Measurements from ENCODE around the gene EYS. TPM values are rescaled to one million over a fixed set of nuclear protein-coding genes. Genes with fewer than 3 reads are reported as not detected.

EYS gene
- total and polyA plus RNA-seq, 2 of the 8 experiments (the other 6 are each of a cell fraction or from before 2014, with no cell fraction given), result 0.05 to 0.13 TPM

GRCh38 chr6:65221153-65221552 lies 485.9 kb downstream of the EYS start:
- Histone ChIP-seq H3K36me3 (ENCODE audit: control insufficient read depth in 2 of 4, insufficient read depth in 4 of 4, low read length in 3 of 4) (no peaks in the 10 kb centered on the region; a peak in 1 of 8 replicates), H3K27me3 (replicated peaks in 1 of 4; ENCODE audit: control insufficient read depth in 3 of 4, extremely low read depth in 1 of 4, insufficient read depth in 3 of 4, low read length in 3 of 4) (no peaks in the 10 kb centered on the region), H2BK5ac (ENCODE audit: low read depth, low read length) (no peak overlapping the region), H3K4me3 (ENCODE audit: extremely low read depth in 1 of 4, insufficient read depth in 2 of 4, low read depth in 3 of 4, low read length in 4 of 4) (no peak overlapping the region), H2AFZ (ENCODE audit: low read length) (no peak overlapping the region), H3K9me3 (ENCODE audit: insufficient read depth in 2 of 2, low read depth in 1 of 2, low read length in 1 of 2) (peaks cover 12 to 13% of the 10 kb centered on the region in 2 experiments; a peak in 3 of 4 replicates), H3K79me2 (ENCODE audit: control insufficient read depth in 1 of 2, insufficient read depth in 2 of 2, low read length in 2 of 2) (no peaks in the 10 kb centered on the region), H3K56ac (replicated peaks; ENCODE audit: insufficient read length, low read depth, low read length) (no peak overlapping the region), H4K91ac (replicated peaks; ENCODE audit: insufficient read length, low read length) (no peak overlapping the region), H2AK5ac (ENCODE audit: low read depth, low read length) (no peak overlapping the region), H3K23me2 (ENCODE audit: low read depth, low read length) (no peaks in the 10 kb centered on the region), H4K20me1 (replicated peaks in 1 of 2; ENCODE audit: control insufficient read depth in 1 of 2, insufficient read depth in 2 of 2, low read length in 2 of 2) (no peaks in the 10 kb centered on the region), H3K9ac (replicated peaks in 1 of 4; ENCODE audit: extremely low read depth in 1 of 4, low read depth in 3 of 4, low read length in 3 of 4) (no peak overlapping the region), H4K8ac (ENCODE audit: extremely low read depth, insufficient read depth, low read length) (no peak overlapping the region), H2BK20ac (ENCODE audit: low read length) (no peak overlapping the region), H3K14ac (ENCODE audit: insufficient read length) (no peak overlapping the region), H3K4me2 (ENCODE audit: insufficient read depth in 1 of 2, low read depth in 2 of 2, low read length in 2 of 2) (no peak overlapping the region), H2BK15ac (ENCODE audit: low read length) (no peak overlapping the region), H3K18ac (ENCODE audit: extremely low read depth, low read length) (no peak overlapping the region), H2BK120ac (replicated peaks; ENCODE audit: low read depth, low read length) (no peak overlapping the region), H2BK12ac (ENCODE audit: low read depth, low read length) (no peak overlapping the region), H4K5ac (ENCODE audit: insufficient read length, low read depth, low read length) (no peak overlapping the region), H3K27ac (ENCODE audit: low read depth, low read length) (no peak overlapping the region), H3K79me1 (ENCODE audit: low read depth, low read length) (no peaks in the 10 kb centered on the region), H3K23ac (ENCODE audit: insufficient read length) (no peak overlapping the region), H3K4ac (replicated peaks; ENCODE audit: insufficient read length, low read depth, low read length) (no peak overlapping the region), H3K4me1 (replicated peaks in 1 of 4; ENCODE audit: control insufficient read depth in 3 of 4, insufficient read depth in 4 of 4, low read length in 3 of 4) (no peaks in the 10 kb centered on the region)
- ChIA-PET CTCF (ENCODE audit: partially characterized antibody) (no interaction called here), POLR2A (ENCODE audit: partially characterized antibody) (no interaction called here)
- DNase-seq (ENCODE audit: low read depth in 1 of 2, low spot score in 2 of 2) (no peak), FAIRE-seq (no peak)
- TF ChIP-seq BACH1 (IDR thresholded peaks at IDR 0.05; ENCODE audit: low read length), result no peak
- TF ChIP-seq PHF8 (conservative IDR thresholded peaks at IDR 0.05; ENCODE audit: low read depth, low read length), result no peak
- no peak for TF ChIP-seq HDAC6 (IDR thresholded peaks at IDR 0.05; ENCODE audit: low read depth, low read length)
- TF ChIP-seq CEBPB (IDR thresholded peaks at IDR 0.05; ENCODE audit: low read depth, low read length), result no peak
- TF ChIP-seq, protein P1, sequence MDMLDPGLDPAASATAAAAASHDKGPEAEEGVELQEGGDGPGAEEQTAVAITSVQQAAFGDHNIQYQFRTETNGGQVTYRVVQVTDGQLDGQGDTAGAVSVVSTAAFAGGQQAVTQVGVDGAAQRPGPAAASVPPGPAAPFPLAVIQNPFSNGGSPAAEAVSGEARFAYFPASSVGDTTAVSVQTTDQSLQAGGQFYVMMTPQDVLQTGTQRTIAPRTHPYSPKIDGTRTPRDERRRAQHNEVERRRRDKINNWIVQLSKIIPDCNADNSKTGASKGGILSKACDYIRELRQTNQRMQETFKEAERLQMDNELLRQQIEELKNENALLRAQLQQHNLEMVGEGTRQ (IDR thresholded peaks at IDR 0.05; ENCODE audit: low read length), result no peak
- no peak for TF ChIP-seq CHD2 (IDR thresholded peaks at IDR 0.05; ENCODE audit: low read length)
- TF ChIP-seq SUZ12 (IDR thresholded peaks at IDR 0.05; ENCODE audit: low read length), result no peak
- no peak for TF ChIP-seq CBX8 (IDR thresholded peaks at IDR 0.05; ENCODE audit: borderline replicate concordance, low read depth, low read length)
- TF ChIP-seq HDAC2 (IDR thresholded peaks at IDR 0.05; ENCODE audit: borderline replicate concordance in 1 of 2, low read depth in 2 of 2, low read length in 2 of 2), result no peak
- no peak for TF ChIP-seq CBX5 (IDR thresholded peaks at IDR 0.05; ENCODE audit: low read depth, low read length)
- 87% methylated on average over 1 of the region's 1 CpG; no CpG with 5 or more reads in 1 of the 2 experiments for WGBS, 2 experiments (ENCODE audit: extremely low coverage in 1 of 2, insufficient coverage in 1 of 2, insufficient read length in 1 of 2, insufficient replicate concordance in 2 of 2, low coverage in 1 of 2, low lambda C conversion rate in 2 of 2, missing lambda C conversion rate in 1 of 2)

Measured in H1 (cell line).